Endothelial cell of umbilical vein (primary cell): ENCODE results near the gene SLC1A6. TPM values are rescaled to one million over a fixed set of nuclear protein-coding genes. Genes with fewer than 3 reads are reported as not detected.
"Not testable (repeated sequence)": the region's sequence is repeated elsewhere in the genome, so short reads cannot be mapped to it uniquely, and the experiment has no call there.

Experiments used
- BruUV-seq: library from RNA; stranded (reverse); fragments of 400-500 nt; replicated peaks from 2 replicates; lab custom pipeline; 2021; lab: Mats Ljungman, UMichigan
- CTCF ChIA-PET: fragments of 300-600, 350-600 bp; sonication (Branson Sonifier 250); formaldehyde crosslinking; loops from one replicate; lab custom pipeline; 2021; ENCODE audit warnings: antibody characterized with exemption, inconsistent platforms; lab: Charles Lee
- POLR2A ChIA-PET: fragments of 300-600, 350-600 bp; sonication (Branson Sonifier 250); formaldehyde crosslinking; loops from one replicate; lab custom pipeline; 2021; ENCODE audit warnings: antibody characterized with exemption, inconsistent platforms; lab: Charles Lee
- DNase-seq: peaks from one replicate; pipeline ENCODE4 v3.0.0-alpha.2; 2011; ENCODE audit warnings: low read depth, low spot score
- FAIRE-seq: peaks from 2 replicates; lab custom pipeline; 2011; peaks lifted over from hg19 to GRCh38; lab: Jason Lieb, UNC
- H2AFZ ChIP-seq: 2 replicates; pipeline ENCODE4 v1.6.0; 2012; ENCODE audit warnings: low read depth, low read length, control low read depth, inconsistent platforms
- H3K27ac ChIP-seq: 2 replicates; pipeline ENCODE4 v1.5.1; 2011; ENCODE audit warnings: low read depth, mild to moderate bottlenecking, control low read depth, low read length, moderate library complexity; ENCODE audit not compliant: insufficient read depth
- H3K27me3 ChIP-seq, 2 experiments: 2 replicates each; pipeline versions ENCODE4 v1.6.0 to v1.6.1; 2011; ENCODE audit warnings: low read length in 2 of 2, mixed read lengths in 1 of 2; ENCODE audit not compliant: control insufficient read depth in 2 of 2, insufficient read depth in 2 of 2
- H3K36me3 ChIP-seq, 2 experiments: 2 replicates in 1 of 2; 3 replicates in 1 of 2; pipeline ENCODE4 v1.5.1; 2011; ENCODE audit warnings: low read length in 2 of 2, mild to moderate bottlenecking in 1 of 2, moderate library complexity in 1 of 2; ENCODE audit not compliant: control insufficient read depth in 2 of 2, insufficient read depth in 2 of 2; ENCODE audit errors: extremely low read depth in 1 of 2
- H3K4me1 ChIP-seq: 3 replicates; pipeline ENCODE4 v1.5.1; 2011; ENCODE audit warnings: mild to moderate bottlenecking, low read length; ENCODE audit not compliant: control insufficient read depth, insufficient read depth; ENCODE audit errors: extremely low read depth
- H3K4me2 ChIP-seq: 2 replicates; pipeline ENCODE4 v1.6.1; 2011; ENCODE audit warnings: low read length, control low read depth, mixed read lengths; ENCODE audit not compliant: insufficient read depth
- H3K4me3 ChIP-seq, 3 experiments: fragments of 200-600 bp in 1 of 3; sonication (generic), shearing (Covaris generic) in 1 of 3; replicated peaks in 1 of 3; 2 replicates each; pipeline ENCODE4 v1.5.1; 2011 to 2016; ENCODE audit warnings: control low read depth in 3 of 3, low read length in 3 of 3, mild to moderate bottlenecking in 2 of 3, inconsistent platforms in 1 of 3, low read depth in 1 of 3, moderate library complexity in 1 of 3; ENCODE audit not compliant: insufficient read depth in 1 of 3
- H3K79me2 ChIP-seq: 2 replicates; pipeline ENCODE4 v1.6.0; 2012; ENCODE audit warnings: low read length, inconsistent platforms; ENCODE audit not compliant: control insufficient read depth, insufficient read depth
- H3K9ac ChIP-seq: replicated peaks from 2 replicates; pipeline ENCODE3; 2011; ENCODE audit warnings: low read length, control low read depth; ENCODE audit not compliant: insufficient read depth; ENCODE audit errors: extremely low read depth
- H3K9me1 ChIP-seq: replicated peaks from 3 replicates; pipeline ENCODE4 v1.6.0; 2011; ENCODE audit warnings: mild to moderate bottlenecking, low read length; ENCODE audit not compliant: control insufficient read depth, insufficient read depth; ENCODE audit errors: extremely low read depth
- H3K9me3 ChIP-seq: replicated peaks from 2 replicates; pipeline ENCODE4 v1.5.1; 2012; ENCODE audit warnings: low read length, inconsistent platforms; ENCODE audit not compliant: control insufficient read depth, insufficient read depth
- H4K20me1 ChIP-seq: replicated peaks from 2 replicates; pipeline ENCODE3; 2011; ENCODE audit warnings: mild to moderate bottlenecking, low read length; ENCODE audit not compliant: control insufficient read depth, insufficient read depth; ENCODE audit errors: extremely low read depth
- CTCF ChIP-seq, 2 donors: IDR thresholded peaks; 1 replicate in 1 of 2; 2 replicates in 1 of 2; pipeline ENCODE4 v1.5.1; 2011; ENCODE audit warnings: low read length in 2 of 2, mild to moderate bottlenecking in 2 of 2, moderate library complexity in 2 of 2, control low read depth in 1 of 2, inconsistent platforms in 1 of 2, low read depth in 1 of 2; ENCODE audit not compliant: insufficient read depth in 1 of 2; ENCODE audit errors: extremely low read depth in 1 of 2
- EZH2 ChIP-seq: IDR thresholded peaks from 2 replicates; pipeline ENCODE4 v1.6.1; 2012; ENCODE audit warnings: borderline replicate concordance, low read depth, mild to moderate bottlenecking, moderate library complexity, low read length, inconsistent platforms; ENCODE audit not compliant: severe bottlenecking
- FOS ChIP-seq: IDR thresholded peaks from 2 replicates; pipeline ENCODE4 v1.6.1; 2011; ENCODE audit warnings: mild to moderate bottlenecking, low read length, moderate library complexity, borderline replicate concordance; ENCODE audit not compliant: insufficient read depth
- GATA2 ChIP-seq: IDR thresholded peaks from 2 replicates; pipeline ENCODE4 v1.7.0; 2011; ENCODE audit warnings: low read depth, mild to moderate bottlenecking, moderate library complexity, mixed read lengths, low read length; ENCODE audit not compliant: insufficient read length, insufficient read depth
- JUN ChIP-seq: IDR thresholded peaks from 2 replicates; pipeline ENCODE4 v1.6.1; 2011; ENCODE audit warnings: borderline replicate concordance, low read depth; ENCODE audit not compliant: insufficient read length, insufficient read depth
- MAX ChIP-seq: IDR thresholded peaks from 2 replicates; pipeline ENCODE4 v1.6.1; 2011; ENCODE audit not compliant: insufficient read depth, insufficient read length
- MYC ChIP-seq: IDR thresholded peaks from one replicate; pipeline ENCODE4 v1.6.1; 2011; ENCODE audit warnings: mild to moderate bottlenecking, low read depth, low read length
- POLR2A ChIP-seq: IDR thresholded peaks from 2 replicates; pipeline ENCODE4 v1.6.1; 2012; ENCODE audit warnings: low read depth, mild to moderate bottlenecking, control low read depth, low read length
- POLR2AphosphoS5 ChIP-seq: IDR thresholded peaks from 2 replicates; pipeline ENCODE4 v1.6.1; 2012; ENCODE audit warnings: low read depth, mild to moderate bottlenecking, control low read depth, low read length, moderate library complexity; ENCODE audit not compliant: insufficient read depth
- dilution Hi-C: fragments of 300-500 bp; cut with MboI; formaldehyde crosslinking; loops from one replicate; pipeline ENCODE4 v1.15.0; 2019; ENCODE audit warnings: low sequenced_read_pairs; ENCODE audit not compliant: extremely low pct_ligation_motif_present
- intact Hi-C: fragments of 100-400 bp; cut with micrococcal nuclease; formaldehyde crosslinking; loops from one replicate; pipeline ENCODE4 v1.10.0; 2022
- polyA plus RNA-seq, 4 experiments: library from polyadenylated mRNA; depleted of rRNA in 3 of 4; stranded (reverse) in 3 of 4; unstranded in 1 of 4; fragments of >200 nt; gene quantifications; 2 replicates each; pipeline versions ENCODE4 v1.2.1 to v1.2.3, GENCODE V29; 2011 to 2012; ENCODE audit warnings: missing spikeins in 1 of 4
- total RNA-seq: library from RNA; stranded (reverse); gene quantifications from 2 replicates; pipeline ENCODE4 v1.2.3, GENCODE V29; 2021

The SLC1A6 gene
- total and polyA plus RNA-seq, 2 donors (not counting 3 experiments of a cell fraction or from before 2014, with no cell fraction given), result not detected

GRCh38 chr19:15022752-15023151 lies 43.1 kb upstream of the SLC1A6 start:
- ChIA-PET POLR2A (no interaction called here), CTCF (no interaction called here)
- Histone ChIP-seq H3K79me2 (no peaks in the 10 kb centered on the region), H3K9me3 (no peaks in the 10 kb centered on the region), H3K9me1 (no peaks in the 10 kb centered on the region), H3K4me3 (no peak overlapping the region), H2AFZ (no peak overlapping the region), H3K27ac (no peak overlapping the region), H3K9ac (no peak overlapping the region), H4K20me1 (no peaks in the 10 kb centered on the region), H3K4me1 (no peaks in the 10 kb centered on the region), H3K4me2 (no peak overlapping the region), H3K36me3 (no peaks in the 10 kb centered on the region), H3K27me3 (no peaks in the 10 kb centered on the region)
- no peak for DNase-seq
- FAIRE-seq, result no peak
- no TSS peak for BruUV-seq
- TF ChIP-seq FOS, result no peak
- TF ChIP-seq POLR2A, result no peak
- no peak for TF ChIP-seq MAX
- intact Hi-C loops, result no loop called here
- dilution Hi-C loops, result no loop called here

- Histone ChIP-seq H3K27ac (no peak overlapping the region), H3K36me3 (no peaks in the 10 kb centered on the region), H3K9me1 (no peaks in the 10 kb centered on the region), H3K27me3 (no peaks in the 10 kb centered on the region), H3K4me3 (no peak overlapping the region), H3K4me1 (no peaks in the 10 kb centered on the region), H3K4me2 (no peak overlapping the region), H2AFZ (no peak overlapping the region), H3K79me2 (no peaks in the 10 kb centered on the region), H3K9me3 (no peaks in the 10 kb centered on the region), H3K9ac (no peak overlapping the region), H4K20me1 (no peaks in the 10 kb centered on the region)
- dilution Hi-C loops, result no loop called here
- TF ChIP-seq GATA2 (no peak), MAX (no peak), CTCF (IDR thresholded peaks at IDR 0.05; ENCODE audit: extremely low read depth in 1 of 2, insufficient read depth in 1 of 2, low read depth in 1 of 2, low read length in 2 of 2) (no peak), EZH2 (no peak), JUN (no peak), FOS (no peak), POLR2AphosphoS5 (no peak), MYC (no peak), POLR2A (no peak)
- ChIA-PET POLR2A (no interaction called here), CTCF (no interaction called here)
- BruUV-seq, result no TSS peak
- DNase-seq (no peak), FAIRE-seq (no peak)
- intact Hi-C loops, result no loop called here
These were observed 41.8 kb upstream of the SLC1A6 start for GRCh38 chr19:15021286-15022007.

GRCh38 chr19:15018836-15019235 lies 39.2 kb upstream of the SLC1A6 start:
- POLR2A ChIA-PET, H3K27ac ChIP-seq, intact Hi-C loops, H3K79me2 ChIP-seq, dilution Hi-C loops, H2AFZ ChIP-seq, H3K4me1 ChIP-seq, H3K27me3 ChIP-seq, H3K4me3 ChIP-seq, H3K36me3 ChIP-seq, H4K20me1 ChIP-seq, H3K9me1 ChIP-seq, H3K9ac ChIP-seq, H3K9me3 ChIP-seq, FAIRE-seq, CTCF ChIA-PET, DNase-seq, H3K4me2 ChIP-seq, BruUV-seq: not testable (repeated sequence)
